HEK293 (cell line): ENCODE results near the gene SLC19A1.
A peak's percentile ranks its signal among the peaks of the same experiment; 100 is the strongest.

Experiments
- CTCF ChIA-PET: fragments of 350-600 bp; formaldehyde crosslinking; extraction: SDS; loops from one replicate; lab custom pipeline; 2021; ENCODE audit warnings: antibody characterized with exemption; lab: Yijun Ruan, JAX
- POLR2A ChIA-PET: fragments of 300-600 bp; formaldehyde crosslinking; extraction: SDS; loops from one replicate; lab custom pipeline; 2020; ENCODE audit warnings: antibody characterized with exemption, inconsistent platforms; lab: Yijun Ruan, JAX
- H3K27ac ChIP-seq: fragments of 200-500 bp; sonication (Bioruptor generic); 2 replicates; pipeline ENCODE4 v1.5.1; 2014; ENCODE audit warnings: low read depth, low read length, control low read depth, inconsistent platforms; ENCODE audit errors: extremely low read depth
- H3K36me3 ChIP-seq, 2 experiments: fragments of 200-500 bp in 1 of 2; sonication (Bioruptor generic) in 1 of 2; 1 replicate in 1 of 2; 2 replicates in 1 of 2; pipeline ENCODE4 v1.5.1; 2014 to 2017; ENCODE audit warnings: inconsistent platforms in 2 of 2, low read length in 2 of 2; ENCODE audit not compliant: control insufficient read depth in 2 of 2, insufficient read depth in 1 of 2
- H3K4me1 ChIP-seq: fragments of 200-500 bp; sonication (Bioruptor generic); 2 replicates; pipeline ENCODE4 v1.5.1; 2014; ENCODE audit warnings: mild to moderate bottlenecking, low read length, inconsistent platforms; ENCODE audit not compliant: control insufficient read depth, insufficient read depth
- H3K4me3 ChIP-seq: 2 replicates; pipeline ENCODE4 v1.5.1; 2011; ENCODE audit warnings: low read depth, mild to moderate bottlenecking, control low read depth, low read length, moderate library complexity
- H3K9me3 ChIP-seq: fragments of 200-500 bp; sonication (Bioruptor generic); 2 replicates; pipeline ENCODE4 v1.5.1; 2014; ENCODE audit warnings: low read depth, low read length, inconsistent platforms; ENCODE audit not compliant: control insufficient read depth, insufficient read depth
- EGR2 ChIP-seq: fragments of 450-650 bp; formaldehyde crosslinking; IDR thresholded peaks from 2 replicates; pipeline ENCODE4 v1.5.1; 2016; ENCODE audit warnings: low read depth, missing biosample characterization, missing genetic modification characterization
- HOXA7 ChIP-seq: sonication (generic); formaldehyde crosslinking; IDR thresholded peaks from 2 replicates; pipeline ENCODE4 v1.8.1; 2022; ENCODE audit warnings: missing genetic modification reagents, borderline replicate concordance
- OVOL3 ChIP-seq: fragments of 450-650 bp; formaldehyde crosslinking; IDR thresholded peaks from 2 replicates; pipeline ENCODE4 v1.5.1; 2016; ENCODE audit warnings: missing biosample characterization, missing genetic modification characterization
- TCF7L2 ChIP-seq: IDR thresholded peaks from 2 replicates; pipeline ENCODE4 v1.6.1; 2011; ENCODE audit warnings: low read depth, mild to moderate bottlenecking, inconsistent platforms, low read length, moderate library complexity, borderline replicate concordance
- ZFHX2 ChIP-seq: fragments of 450-650 bp; formaldehyde crosslinking; conservative IDR thresholded peaks from 2 replicates; pipeline ENCODE4 v1.5.1; 2016; ENCODE audit warnings: missing biosample characterization, missing genetic modification characterization
- ZNF132 ChIP-seq: fragments of 450-650 bp; formaldehyde crosslinking; IDR thresholded peaks from 2 replicates; pipeline ENCODE4 v1.5.1; 2017; ENCODE audit warnings: missing biosample characterization, missing genetic modification characterization, borderline replicate concordance
- ZNF394 ChIP-seq: fragments of 450-650 bp; formaldehyde crosslinking; IDR thresholded peaks from 2 replicates; pipeline ENCODE4 v1.5.1; 2016; ENCODE audit warnings: missing biosample characterization, missing genetic modification characterization, mild to moderate bottlenecking, moderate library complexity, borderline replicate concordance
- ZNF776 ChIP-seq: fragments of 450-650 bp; formaldehyde crosslinking; IDR thresholded peaks from 2 replicates; pipeline ENCODE4 v1.5.0; 2017; ENCODE audit warnings: missing biosample characterization, missing genetic modification characterization, borderline replicate concordance
- ZNF843 ChIP-seq: fragments of 450-650 bp; formaldehyde crosslinking; IDR thresholded peaks from 2 replicates; pipeline ENCODE4 v1.5.1; 2016; ENCODE audit warnings: missing biosample characterization, missing genetic modification characterization
- TF ChIP-seq, protein P1 (sequence below): fragments of 450-650 bp; formaldehyde crosslinking; IDR thresholded peaks from 2 replicates; pipeline ENCODE4 v1.5.1; 2016; ENCODE audit warnings: missing biosample characterization, missing genetic modification characterization
- TF ChIP-seq, protein P2 (sequence below): fragments of 450-650 bp; formaldehyde crosslinking; IDR thresholded peaks from 2 replicates; pipeline ENCODE4 v1.5.1; 2016; ENCODE audit warnings: missing biosample characterization, missing genetic modification characterization
- TF ChIP-seq, protein P3 (sequence below): fragments of 450-650 bp; formaldehyde crosslinking; IDR thresholded peaks from 2 replicates; pipeline ENCODE4 v1.5.0; 2017; ENCODE audit warnings: missing biosample characterization, missing genetic modification characterization, borderline replicate concordance
- TF ChIP-seq, protein P4 (sequence below): fragments of 450-650 bp; formaldehyde crosslinking; IDR thresholded peaks from 2 replicates; pipeline ENCODE4 v1.5.1; 2016; ENCODE audit warnings: missing biosample characterization, missing genetic modification characterization

Gene SLC19A1

DNA sequence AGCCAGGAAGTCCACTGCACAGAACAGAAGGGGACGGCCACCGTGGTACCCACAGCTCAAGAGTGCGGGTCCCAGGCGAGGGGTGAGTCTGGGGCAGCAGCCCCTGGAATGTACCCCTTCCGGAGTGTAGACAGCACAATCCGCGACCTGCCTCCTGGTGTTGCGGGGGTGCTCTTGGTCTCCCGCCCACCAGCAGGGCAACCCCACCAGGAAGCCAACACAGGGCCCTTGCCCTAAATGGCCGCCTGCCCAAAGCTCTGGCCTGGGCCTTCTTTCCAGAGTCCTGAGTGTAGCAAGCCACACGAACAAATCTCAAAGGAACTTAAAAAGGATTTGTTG is 1.1 kb upstream of the SLC19A1 start (continued):
- TF ChIP-seq, protein P1, sequence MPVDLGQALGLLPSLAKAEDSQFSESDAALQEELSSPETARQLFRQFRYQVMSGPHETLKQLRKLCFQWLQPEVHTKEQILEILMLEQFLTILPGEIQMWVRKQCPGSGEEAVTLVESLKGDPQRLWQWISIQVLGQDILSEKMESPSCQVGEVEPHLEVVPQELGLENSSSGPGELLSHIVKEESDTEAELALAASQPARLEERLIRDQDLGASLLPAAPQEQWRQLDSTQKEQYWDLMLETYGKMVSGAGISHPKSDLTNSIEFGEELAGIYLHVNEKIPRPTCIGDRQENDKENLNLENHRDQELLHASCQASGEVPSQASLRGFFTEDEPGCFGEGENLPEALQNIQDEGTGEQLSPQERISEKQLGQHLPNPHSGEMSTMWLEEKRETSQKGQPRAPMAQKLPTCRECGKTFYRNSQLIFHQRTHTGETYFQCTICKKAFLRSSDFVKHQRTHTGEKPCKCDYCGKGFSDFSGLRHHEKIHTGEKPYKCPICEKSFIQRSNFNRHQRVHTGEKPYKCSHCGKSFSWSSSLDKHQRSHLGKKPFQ (tag by site-specific recombination), result no peak
- TF ChIP-seq ZNF843, result no peak
- TF ChIP-seq ZNF132 (tag by site-specific recombination), result no peak
- no peak for TF ChIP-seq HOXA7 (CRISPR knock-in tag)
- 0 out of 2 replicates have a peak, but pooled peaks have one; percentile 17 for TF ChIP-seq EGR2 (tag by site-specific recombination)
- no peak for TF ChIP-seq TCF7L2
- TF ChIP-seq OVOL3 (tag by site-specific recombination), result no peak
- no peak for TF ChIP-seq ZNF776 (tag by site-specific recombination)
- TF ChIP-seq ZNF394, result no peak

DNA sequence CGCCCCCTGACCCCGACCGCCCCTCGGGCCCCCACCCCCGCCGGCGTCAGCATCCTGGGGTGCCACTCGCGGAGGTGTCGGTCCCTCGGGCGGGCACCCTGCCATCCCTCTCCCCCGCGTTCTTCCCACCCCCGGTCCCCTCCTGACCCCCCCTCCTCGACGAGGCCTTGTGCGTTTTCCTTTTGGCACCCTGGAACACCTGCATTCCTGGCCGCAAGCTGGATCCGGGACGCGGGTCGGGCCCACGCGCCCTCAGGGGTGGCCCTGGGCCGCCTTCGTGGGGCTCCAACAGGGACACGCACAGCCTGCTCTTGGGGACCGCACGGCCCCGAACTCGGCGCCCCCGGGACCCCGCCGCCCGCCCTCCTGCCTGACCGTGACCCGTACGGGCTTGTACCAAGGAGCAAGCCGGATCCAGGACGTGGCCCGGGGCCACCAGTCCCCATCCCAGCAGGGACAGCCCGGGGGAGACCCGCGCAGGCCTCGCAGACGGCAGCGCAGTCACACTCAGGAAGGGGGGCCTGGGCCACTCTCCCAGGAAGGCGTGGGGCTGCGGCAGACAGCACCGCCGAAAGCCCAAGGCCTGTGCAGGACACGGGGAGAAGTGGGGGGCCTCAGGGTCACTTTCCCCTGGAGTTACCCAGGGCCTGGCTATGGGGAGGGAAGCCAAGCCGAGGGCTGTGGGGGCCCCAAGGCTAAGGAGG is 579 bp upstream of the SLC19A1 start:
- ChIA-PET CTCF (no interaction called here), POLR2A (interaction anchor here (0.6 to 1.4 kb wide), 3 partner anchors 14 to 666 kb away, joined by 3 to 7 read pairs (median 3); no protein-coding TSS in a partner anchor)
- peaks cover 0 to 9% of the 10 kb centered on the region in 2 experiments; a peak in 1 of 3 replicates for H3K36me3 ChIP-seq
- TF ChIP-seq, protein P2, sequence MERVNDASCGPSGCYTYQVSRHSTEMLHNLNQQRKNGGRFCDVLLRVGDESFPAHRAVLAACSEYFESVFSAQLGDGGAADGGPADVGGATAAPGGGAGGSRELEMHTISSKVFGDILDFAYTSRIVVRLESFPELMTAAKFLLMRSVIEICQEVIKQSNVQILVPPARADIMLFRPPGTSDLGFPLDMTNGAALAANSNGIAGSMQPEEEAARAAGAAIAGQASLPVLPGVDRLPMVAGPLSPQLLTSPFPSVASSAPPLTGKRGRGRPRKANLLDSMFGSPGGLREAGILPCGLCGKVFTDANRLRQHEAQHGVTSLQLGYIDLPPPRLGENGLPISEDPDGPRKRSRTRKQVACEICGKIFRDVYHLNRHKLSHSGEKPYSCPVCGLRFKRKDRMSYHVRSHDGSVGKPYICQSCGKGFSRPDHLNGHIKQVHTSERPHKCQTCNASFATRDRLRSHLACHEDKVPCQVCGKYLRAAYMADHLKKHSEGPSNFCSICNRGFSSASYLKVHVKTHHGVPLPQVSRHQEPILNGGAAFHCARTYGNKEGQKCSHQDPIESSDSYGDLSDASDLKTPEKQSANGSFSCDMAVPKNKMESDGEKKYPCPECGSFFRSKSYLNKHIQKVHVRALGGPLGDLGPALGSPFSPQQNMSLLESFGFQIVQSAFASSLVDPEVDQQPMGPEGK (tag by site-specific recombination), result 0 out of 2 replicates have a peak, but pooled peaks have one; percentile 19
- no peak for TF ChIP-seq TCF7L2
- TF ChIP-seq, protein P3, sequence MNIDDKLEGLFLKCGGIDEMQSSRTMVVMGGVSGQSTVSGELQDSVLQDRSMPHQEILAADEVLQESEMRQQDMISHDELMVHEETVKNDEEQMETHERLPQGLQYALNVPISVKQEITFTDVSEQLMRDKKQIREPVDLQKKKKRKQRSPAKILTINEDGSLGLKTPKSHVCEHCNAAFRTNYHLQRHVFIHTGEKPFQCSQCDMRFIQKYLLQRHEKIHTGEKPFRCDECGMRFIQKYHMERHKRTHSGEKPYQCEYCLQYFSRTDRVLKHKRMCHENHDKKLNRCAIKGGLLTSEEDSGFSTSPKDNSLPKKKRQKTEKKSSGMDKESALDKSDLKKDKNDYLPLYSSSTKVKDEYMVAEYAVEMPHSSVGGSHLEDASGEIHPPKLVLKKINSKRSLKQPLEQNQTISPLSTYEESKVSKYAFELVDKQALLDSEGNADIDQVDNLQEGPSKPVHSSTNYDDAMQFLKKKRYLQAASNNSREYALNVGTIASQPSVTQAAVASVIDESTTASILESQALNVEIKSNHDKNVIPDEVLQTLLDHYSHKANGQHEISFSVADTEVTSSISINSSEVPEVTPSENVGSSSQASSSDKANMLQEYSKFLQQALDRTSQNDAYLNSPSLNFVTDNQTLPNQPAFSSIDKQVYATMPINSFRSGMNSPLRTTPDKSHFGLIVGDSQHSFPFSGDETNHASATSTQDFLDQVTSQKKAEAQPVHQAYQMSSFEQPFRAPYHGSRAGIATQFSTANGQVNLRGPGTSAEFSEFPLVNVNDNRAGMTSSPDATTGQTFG (tag by site-specific recombination), result 0 out of 2 replicates have a peak, but pooled peaks have one; percentile 10
- TF ChIP-seq, protein P4, sequence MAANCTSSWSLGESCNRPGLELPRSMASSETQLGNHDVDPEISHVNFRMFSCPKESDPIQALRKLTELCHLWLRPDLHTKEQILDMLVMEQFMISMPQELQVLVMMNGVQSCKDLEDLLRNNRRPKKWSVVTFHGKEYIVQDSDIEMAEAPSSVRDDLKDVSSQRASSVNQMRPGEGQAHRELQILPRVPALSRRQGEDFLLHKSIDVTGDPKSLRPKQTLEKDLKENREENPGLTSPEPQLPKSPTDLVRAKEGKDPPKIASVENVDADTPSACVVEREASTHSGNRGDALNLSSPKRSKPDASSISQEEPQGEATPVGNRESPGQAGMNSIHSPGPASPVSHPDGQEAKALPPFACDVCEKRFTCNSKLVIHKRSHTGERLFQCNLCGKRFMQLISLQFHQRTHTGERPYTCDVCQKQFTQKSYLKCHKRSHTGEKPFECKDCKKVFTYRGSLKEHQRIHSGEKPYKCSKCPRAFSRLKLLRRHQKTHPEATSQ (tag by site-specific recombination), result no peak
- peak; percentile 41 for TF ChIP-seq ZFHX2 (tag by site-specific recombination)
- H3K4me3 ChIP-seq, result peak overlapping the region; percentile 60
- 0 out of 2 replicates have a peak, but pooled peaks cover 2% of the 10 kb centered on the region for H3K4me1 ChIP-seq
- H3K27ac ChIP-seq, result no peak overlapping the region; the same call in 1 of the 2 replicates
- no peaks in the 10 kb centered on the region for H3K9me3 ChIP-seq
